Activated effector memory CD4-positive, alpha-beta T cell treated with Interleukin-2 at 50 U/mL for 16 hours (primary cell): ENCODE data around the gene RAD51D.
A peak's percentile ranks its signal among the peaks of the same experiment; 100 is the strongest.
"Not testable (repeated sequence)": the region's sequence is repeated elsewhere in the genome, so short reads cannot be mapped to it uniquely, and the experiment has no call there.

Experiments used
- DNase-seq: peaks from one replicate; pipeline ENCODE4 v3.0.0-alpha.2; 2020

Gene RAD51D

DNA sequence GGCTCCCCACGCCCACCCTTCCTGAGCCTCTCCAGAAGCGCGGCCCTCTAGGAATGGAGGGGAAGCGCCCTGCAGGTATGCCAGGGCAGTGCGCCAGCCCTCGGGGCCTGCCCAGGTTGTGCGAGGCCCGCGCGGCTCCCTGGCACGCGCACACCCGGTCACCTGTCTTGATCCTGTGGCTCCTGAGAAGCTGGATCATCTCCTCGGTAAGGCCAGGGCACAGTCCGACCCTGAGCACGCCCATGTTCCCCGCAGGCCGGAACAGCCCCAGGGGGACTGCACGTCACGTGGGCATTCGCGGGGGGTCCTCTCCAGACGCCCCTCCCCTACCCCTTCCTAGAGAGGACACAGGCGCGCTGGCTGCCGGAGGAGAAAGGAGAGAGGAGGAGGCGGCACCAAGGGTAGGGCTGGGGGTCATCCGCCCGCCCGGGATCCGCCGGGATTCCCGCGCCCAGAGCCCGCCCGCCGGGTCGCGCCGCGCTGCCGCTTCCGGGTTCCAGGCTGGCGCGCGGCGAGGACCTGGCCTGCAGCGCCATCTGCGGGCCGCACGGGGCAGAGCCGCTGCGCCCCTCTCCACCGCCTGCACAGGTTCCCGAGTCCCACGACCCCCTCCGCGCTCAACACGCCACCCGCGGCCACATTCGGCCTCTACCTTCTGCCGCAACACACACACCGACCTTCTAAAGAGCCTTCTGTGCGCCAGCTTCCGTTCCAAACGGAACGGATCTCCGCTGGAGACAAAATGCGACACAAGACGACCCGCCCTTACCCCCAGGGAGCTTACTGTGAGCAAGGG lies at the start of gene RAD51D:
TSS of gene RAD51D (minus strand) at position 491 of the 796 bp plus-strand sequence. CDS start at position 244, 247 bp downstream.
- peak; percentile 70 for DNase-seq

DNA sequence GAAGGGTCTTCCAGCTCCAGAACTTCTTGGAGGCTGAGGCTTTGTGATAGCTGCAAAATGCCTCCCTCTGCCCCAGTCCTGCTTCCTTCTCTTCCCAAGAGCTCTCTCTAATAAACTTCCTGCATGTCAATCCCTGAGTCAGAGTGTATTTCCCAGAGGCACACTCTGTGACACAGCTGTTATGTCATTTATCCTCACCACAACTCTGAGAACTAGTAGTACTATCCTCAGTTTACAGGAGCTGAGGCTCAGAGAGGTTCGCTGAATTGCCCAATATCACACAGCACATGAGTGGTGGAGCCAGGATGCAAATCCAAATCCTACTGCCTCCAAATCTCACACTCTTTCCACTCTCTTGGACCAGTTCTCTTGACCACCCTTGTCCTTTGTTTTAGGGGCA lies 48.0 kb upstream of the RAD51D start:
- DNase-seq, result no peak

DNA sequence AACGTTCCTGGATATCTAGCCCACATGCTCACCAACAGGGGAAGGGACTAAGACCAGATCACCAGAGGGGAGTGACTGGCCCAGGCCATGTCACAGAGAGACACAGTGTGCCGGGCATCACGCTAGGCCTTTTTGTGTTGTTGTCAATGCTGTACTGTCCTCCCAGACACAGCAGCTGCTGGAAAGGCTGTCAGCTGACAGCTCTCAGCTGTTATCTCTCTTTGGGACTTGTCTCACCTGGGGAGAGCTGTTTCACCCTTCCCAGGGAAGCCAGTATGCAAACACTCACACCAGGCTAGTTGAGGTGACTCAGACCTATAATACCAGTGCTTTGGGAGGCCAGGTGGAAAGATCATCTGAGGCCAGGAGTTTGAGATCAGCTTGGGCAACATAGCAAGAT lies 47.4 kb upstream of the RAD51D start:
- DNase-seq, result no peak

DNA sequence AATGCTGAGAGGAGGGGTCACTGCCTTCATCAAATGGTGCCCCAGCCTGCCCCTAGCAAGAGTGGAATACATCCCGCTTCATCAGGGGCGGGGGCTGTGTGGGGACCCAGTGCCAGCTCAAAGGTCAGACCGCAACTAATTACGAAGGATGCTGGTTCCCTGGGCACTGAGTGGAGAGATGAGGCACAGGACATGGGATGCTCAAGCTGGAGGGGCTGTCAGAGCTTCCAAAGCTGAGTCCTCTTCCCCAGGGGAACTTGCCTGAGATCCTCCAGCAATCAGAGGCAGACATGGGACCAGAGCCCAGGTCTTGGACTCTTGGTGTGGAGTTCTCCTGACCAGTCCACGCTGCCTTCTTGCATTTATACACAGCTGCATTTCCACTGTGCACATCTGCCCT lies 46.9 kb upstream of the RAD51D start:
- DNase-seq, result no peak

DNA sequence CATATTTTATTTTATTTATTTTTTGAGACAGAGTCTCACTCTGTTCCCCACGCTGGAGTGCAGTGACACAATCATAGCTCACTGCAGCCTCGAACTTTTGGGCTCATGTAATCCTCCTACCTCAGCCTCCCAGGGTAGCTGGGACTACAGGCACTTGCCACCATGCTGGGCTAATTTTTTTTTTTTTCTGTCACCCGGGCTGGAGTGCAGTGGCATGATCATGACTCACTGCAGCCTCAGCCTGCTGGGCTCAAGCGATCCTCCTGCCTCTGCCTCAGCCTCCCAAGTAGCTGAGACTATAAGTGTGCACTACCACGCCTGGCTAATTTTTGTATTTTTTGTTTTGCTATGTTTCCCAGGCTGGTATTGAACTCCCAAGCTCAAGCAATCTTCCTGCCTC lies 45.1 kb upstream of the RAD51D start:
- DNase-seq, result no peak

DNA sequence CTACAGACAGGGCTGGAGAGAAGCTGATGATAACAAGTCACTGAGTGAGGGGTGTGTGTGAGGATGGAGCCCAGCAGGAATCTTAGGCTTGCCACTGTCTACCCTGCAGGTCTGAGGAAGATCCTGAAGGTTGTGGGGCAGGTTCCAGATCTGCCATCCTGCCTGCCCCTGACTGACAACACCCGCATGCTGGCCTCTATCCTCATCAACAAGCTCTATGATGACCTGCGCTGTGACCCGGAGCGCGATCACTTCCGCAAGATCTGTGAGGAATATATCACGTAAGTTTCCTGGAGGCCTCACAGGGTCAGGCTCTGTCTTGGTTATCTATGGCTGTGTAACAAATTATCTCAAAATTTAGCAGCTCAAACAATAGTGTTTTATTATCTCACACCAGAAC lies 44.2 kb upstream of the RAD51D start:
- DNase-seq, result no peak

DNA sequence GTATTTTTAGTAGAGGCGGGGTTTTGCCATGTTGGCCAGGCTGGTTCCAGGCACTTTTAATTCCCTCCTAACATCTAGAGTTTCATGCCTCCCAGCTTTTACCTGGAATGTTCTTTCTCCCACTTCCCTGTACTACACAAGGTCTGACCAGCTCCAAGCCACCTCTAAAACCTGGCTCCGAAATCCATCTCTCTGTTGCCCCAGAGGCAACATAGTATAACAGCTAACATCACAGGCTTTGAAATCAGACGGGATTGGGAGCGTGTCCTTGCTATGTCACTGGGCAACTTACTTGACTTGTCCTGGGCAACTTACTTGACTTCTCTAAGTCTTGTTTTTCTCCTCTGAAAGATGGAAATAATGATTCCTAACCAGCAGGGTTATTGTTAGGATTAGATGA lies 43.1 kb upstream of the RAD51D start:
- no peak for DNase-seq

DNA sequence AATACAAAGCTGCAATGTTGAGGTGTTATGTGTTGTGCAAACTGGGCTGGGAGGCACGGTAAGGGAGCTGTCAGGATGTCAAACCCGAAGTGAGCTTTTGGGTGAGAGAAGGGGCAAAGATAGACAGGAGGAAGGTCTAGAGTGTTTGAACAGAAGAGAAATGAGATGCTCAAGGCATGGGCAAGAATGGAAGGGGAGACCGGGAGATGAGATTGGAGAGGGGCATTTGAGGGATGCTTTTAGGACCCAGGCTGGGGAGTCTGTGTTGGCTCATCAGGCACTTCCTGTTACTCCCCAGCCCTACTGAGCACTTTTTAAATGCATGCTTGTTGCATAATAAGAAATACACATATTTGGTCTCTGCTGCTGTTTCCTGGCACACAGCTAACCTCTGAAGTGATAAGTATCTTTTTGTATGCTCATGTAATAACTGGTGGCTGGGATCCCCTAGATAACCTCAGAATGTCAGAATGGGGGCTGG lies 41.7 kb upstream of the RAD51D start:
- DNase-seq, result no peak

DNA sequence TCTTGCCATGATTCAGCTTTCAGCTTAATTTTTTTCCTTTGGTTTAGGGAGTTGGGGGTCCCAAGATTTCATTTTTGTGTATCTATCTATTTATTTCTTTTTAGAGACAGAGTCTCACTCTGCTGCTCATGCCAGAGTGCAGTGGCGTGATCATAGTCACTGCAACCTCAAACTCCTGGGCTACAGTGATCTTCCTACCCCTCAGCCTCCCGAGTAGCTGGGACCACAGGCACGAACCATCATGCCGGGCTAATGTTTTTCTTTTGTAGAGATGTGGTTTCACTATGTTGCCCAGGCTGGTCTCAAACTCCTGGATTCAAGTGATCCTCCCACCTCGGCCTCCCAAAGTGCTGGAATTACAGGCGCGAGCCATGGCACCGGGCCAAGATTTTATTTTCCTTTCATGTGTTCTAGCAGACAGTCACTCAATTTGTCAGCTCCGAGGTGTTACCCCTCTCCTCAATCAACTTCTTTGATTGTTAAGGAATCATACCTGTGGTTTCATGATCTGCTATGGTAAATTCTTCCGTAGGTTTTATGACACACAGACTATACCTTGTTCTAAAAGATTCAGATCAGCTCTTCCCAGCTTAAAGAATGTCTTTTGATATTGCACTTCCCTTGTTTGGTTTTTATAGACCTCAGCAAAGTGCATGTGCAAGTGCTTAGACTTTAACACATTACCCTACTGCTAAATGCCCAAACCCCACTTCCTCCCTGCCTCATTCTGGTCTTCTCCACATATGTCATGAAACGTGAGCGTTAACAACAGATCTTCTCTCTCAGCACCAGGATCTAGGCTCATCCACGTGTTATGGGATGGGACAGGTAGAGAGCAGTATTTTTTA lies 40.9 kb upstream of the RAD51D start:
- no peak for DNase-seq

DNA sequence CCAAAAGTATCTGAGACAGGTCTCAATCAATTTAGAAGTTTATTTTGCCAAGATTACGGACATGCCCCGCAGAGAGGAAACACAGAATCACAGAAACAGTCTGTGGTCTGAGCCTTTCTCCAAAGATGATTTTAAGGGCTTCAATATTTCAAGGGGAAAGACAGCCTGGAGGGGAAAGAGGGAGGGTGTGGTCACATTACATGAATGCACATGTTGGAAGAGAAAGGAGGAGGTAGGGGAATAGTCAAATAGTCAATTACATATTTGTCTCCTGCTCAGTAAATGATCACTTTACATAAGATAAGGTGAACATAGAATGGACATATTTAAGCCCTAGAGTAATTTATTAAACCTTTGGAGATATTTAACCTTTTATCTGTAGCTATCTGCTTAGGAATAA lies 40.3 kb upstream of the RAD51D start:
- DNase-seq, result no peak

DNA sequence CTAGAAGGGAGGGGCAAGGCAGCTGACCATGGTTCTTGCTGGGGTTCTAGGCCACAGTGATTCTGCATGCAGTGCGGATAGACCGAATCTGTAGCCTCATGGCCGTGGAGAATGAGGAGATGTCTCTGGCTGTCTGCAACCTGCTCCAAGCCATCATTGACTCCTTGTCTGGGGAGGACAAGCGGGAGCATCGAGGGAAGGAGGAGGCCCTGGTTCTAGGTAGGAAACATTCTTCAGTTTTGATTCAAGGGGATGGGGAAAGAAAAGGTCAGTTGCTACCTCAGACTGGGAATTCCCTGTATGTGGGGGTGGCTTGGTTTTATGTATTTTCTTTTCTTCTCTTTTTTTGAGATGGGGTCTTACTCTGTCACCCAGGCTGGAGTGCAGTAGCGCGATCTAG lies 35.6 kb upstream of the RAD51D start:
- DNase-seq, result no peak

DNA sequence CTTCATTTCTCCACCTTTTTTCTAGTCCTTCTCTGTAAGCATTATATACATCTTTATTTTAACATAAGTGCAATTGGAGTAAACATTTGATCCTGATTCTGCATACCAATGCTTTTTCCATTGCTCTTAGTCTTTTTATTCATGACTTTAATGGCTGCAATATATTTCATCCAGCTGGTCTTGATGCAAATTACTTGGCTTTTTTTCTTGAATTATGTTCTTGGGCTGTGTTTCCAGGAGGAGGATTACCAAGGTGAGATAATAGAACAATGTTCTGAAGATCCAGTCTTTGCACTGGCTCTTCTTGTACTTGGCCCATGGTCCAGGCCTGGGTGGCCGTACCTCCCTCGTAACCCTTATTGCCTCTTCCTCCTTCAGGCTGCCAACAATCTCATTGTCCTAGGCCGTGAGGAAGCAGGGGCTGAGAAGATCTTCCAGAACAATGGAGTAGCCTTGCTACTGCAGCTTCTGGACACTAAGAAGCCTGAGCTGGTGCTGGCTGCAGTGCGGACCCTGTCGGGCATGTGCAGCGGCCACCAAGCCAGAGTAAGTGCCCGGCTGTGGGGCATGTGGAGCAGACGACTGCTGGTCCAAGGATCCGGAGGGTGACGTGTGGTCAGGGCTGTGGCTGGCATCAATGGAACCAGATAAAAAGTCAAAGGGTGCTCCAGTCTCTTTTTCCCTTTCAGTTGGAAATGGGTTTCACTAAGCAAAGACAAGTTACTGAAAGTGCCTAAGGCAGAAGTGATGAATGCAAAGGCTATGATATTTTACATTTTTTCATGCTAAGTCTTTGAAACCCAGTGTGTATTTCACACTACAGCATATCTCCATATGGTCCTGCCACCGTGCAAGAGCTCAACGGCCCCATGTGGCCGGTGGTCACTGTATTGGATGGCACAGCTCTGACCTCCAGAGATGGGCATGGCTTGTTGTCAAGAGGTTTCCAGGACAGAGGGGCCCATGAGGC lies 34.8 kb upstream of the RAD51D start:
- no peak for DNase-seq

DNA sequence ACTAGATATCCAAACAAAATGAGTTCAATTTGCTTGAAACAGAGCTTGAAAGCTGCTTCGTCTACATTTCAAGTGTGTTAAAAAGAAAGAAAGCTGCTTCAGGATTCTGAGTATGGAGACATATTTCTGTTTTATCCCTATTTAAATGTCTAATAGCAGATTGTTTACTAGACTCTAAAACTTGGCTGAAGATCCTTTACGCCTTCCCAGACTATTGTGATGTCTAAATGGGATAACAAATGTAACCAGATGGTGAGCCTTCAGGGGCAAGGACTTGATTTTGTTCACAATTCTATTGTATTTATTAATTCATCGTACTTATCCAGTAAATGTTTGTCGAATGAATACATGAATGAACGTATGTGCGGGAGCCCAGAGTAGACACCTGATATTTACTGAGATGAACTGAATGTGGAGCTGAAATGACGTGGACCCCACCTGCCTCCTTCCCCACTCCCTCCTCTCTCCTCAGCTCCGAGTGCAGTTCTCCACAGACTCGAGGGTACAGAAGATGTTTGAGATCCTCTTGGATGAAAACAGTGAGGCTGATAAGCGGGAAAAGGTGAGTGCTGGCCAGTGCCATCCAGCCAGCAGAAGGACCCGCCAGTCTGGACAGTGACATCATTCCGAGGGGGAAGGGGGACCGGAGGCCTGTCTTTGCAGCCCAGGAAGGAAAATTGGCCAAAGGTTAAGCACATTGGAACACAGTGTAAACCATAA lies 32.9 kb upstream of the RAD51D start:
- no peak for DNase-seq

DNA sequence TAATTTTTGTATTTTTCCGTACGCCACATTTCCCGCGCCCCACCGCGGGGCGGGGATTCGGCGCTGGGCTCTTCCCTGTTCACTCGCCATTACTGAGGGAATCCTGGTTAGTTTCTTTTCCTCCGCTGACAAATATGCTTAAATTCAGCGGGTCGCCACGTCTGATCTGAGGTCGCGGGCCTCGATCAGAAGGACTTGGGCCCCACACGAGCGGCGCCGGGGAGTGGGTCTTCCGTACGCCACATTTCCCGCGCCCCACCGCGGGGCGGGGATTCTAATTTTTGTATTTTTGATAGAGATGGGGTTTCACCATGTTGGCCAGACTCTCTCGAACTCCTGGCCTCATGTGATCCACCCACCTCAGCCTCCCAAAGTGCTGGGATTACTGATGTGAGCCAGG lies 31.4 kb upstream of the RAD51D start:
- not testable (repeated sequence) for DNase-seq

DNA sequence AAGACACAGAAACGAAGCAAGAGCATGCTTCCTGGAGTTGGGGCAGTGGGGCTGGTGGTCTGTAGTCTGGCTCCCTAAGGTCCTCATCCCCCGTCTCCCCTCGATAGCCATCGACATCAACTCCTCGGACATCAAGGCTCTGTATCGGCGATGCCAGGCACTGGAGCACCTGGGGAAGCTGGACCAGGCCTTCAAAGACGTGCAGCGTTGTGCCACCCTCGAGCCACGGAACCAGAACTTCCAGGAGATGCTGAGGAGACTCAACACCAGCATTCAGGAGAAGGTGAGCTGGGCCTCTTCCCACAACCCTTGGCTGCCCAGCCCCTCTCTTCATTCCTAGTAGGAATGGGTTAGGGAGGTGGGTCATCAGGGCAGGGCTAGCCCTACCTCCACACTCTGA lies 30.3 kb upstream of the RAD51D start:
- DNase-seq, result no peak

DNA sequence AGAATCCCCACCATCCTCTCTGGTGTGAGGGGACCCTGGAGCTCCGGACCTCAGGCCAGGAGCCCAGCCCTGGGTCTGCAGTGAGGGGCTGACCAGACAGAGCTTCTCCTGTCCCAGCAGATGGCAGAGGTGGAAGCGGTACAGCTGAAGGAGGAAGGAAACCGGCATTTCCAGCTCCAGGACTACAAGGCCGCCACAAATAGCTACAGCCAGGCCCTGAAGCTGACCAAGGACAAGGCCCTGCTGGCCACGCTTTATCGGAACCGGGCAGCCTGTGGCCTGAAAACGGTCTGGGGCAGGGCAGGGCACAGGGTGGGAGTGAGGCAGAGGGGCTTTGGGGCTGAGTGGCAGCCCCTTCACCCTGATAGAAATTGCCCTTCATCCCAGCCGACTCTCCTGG lies 28.5 kb upstream of the RAD51D start:
- DNase-seq, result no peak

DNA sequence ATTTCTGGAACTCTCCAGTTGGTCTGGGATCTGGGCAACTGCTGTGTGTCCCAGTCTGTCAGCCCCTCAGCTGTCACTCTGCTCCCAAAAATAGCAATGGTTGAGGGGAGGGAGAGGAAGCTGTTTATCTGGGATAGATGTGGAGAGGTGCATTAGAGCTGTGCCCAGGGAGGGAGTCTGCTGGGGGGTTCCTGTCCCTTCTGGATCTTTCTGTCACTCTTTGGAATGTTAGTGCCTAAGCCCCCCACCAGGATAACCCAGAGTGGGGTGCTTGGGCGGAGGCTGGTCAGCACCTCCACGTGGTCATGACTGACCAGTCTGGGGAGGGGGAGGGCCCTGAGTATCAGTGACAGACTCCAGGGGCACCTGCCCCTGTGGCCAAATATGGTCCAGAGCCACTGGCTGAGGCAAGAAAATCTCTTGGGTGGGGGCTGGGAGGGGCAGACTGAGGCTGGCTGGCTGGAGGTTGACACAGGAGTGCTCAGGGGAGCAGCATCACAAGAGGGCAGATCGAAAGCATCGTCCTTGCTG lies 27.8 kb upstream of the RAD51D start, which contains the start of gene UNC45B:
TSS of gene UNC45B (plus strand) at position 443 of the 531 bp plus-strand sequence. CDS start 447 bp downstream, outside the sequence.
- no peak for DNase-seq

DNA sequence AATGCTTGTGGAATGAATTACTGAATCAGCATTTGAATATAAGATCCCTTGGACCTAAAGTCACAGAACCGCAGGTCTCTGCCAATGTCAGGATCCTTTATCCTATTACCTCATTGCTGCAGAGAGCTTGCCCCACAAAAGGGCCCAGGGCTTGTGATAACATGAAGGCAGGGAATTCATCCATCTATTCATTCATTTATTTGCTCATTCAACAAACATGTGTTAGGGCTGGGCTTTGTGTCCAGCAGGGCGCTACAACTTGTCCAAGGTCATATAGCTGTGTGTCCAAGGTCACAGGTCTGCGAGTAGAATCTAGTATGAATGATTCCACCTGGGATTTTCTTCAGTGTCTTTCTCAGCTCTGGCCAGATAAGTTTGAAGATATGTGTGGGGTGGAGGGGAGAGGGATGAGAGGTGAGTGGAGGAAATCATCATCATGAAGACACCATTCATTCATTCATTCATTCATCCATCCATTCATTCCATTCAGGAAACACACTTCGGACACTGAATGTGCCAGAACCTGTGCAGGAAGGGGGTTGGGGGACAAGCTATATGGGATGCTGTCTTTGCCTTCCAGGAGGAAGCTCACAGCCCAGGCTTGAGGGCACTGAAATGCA lies 26.7 kb upstream of the RAD51D start:
- no peak for DNase-seq

DNA sequence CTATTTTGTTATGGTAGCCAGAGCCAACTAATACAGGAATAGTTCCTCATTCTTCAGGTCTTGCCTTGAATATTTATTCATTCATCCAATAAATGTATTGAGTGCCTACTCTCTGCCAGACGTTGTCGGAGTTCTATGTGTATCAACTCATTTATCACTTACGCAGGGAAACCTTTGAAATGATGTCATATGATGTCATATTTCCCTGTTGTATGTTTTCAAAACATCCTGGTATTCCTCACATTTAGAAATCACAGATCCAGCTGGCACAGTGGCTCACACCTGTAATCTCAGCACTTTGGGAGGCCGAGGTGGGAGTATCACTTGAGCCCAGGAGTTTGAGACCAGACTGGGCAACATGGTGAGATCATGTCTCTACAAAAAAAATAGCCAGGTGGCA lies 25.2 kb upstream of the RAD51D start:
- no peak for DNase-seq

DNA sequence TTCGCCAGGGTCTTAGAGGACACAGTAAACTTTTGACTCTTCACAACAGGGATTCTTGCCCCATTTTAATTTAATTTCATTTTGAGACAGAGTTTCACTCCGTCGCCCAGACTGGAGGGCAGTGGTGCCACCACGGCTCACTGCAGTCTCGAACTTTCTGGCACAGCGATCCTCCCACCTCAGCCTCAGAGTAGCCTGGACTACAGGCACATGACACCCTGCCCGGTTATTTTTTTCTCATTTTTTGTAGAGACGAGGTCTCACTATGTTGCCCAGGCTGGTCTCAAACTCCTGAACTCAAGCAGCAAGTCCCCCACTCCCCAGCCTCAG lies 22.8 kb upstream of the RAD51D start:
- DNase-seq, result no peak

DNA sequence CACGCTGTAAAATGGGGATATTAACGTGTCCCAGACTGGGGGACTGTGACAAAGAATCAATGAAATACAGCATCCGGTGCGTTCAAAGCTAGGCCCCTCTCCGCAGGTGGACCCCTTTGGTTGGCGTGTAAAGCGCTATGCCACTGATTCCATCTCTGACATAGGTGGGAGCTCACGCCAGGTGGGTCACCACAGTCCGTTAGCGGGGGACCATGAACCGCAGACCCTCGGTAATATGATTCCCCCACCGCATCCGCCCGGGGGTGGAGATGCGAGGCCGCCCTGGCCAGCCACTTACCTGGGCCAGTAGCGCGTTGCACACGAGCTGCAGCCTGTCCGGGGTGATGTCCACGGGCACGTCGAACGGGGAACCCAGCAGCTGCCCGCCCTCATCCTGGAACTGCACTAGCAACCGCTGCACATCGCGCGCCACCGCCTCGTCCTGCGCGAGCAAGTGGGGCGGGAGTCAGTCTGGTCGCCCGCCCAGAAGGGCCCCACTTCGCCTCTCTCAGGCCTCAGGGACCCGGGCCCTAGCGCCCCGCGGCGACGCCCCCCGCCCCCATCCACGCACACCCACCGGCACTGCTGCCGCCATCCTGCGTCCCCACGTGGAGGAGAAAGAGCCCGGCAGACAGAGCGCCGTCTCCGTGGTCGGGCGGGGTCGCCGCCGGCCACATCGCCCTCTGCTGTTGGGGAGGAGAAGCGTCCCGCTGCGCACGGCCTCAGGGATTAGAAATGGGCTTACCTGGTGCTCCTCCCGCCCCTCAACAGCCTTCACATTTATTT lies 22.2 kb upstream of the RAD51D start, which contains the start of gene NLE1:
TSS of gene NLE1 (minus strand) at position 623 of the 786 bp plus-strand sequence. CDS start at position 595, 28 bp downstream.
- DNase-seq, result peak; percentile 84
